ENCODE data around the gene MAST4. TPM values are rescaled to one million over a fixed set of nuclear protein-coding genes. Genes with fewer than 3 reads are reported as not detected.

The MAST4 gene
- total RNA-seq, 2 donors from 2014 or later: 9.5 to 20.8 TPM

- Histone ChIP-seq H3K4me3 (no peak overlapping the region), H3K9ac (ENCODE audit: low read depth in 2 of 2, low read length in 2 of 2) (no peak overlapping the region), H3K36me3 (no peaks in the 10 kb centered on the region), H3K27me3 (no peaks in the 10 kb centered on the region), H3K9me3 (no peaks in the 10 kb centered on the region), H3K4me1 (no peaks in the 10 kb centered on the region), H3K27ac (no peak overlapping the region)
- DNase-seq: no peak
- intact Hi-C loops (cut with DNase I): no loop called here
- TF ChIP-seq, protein P1, sequence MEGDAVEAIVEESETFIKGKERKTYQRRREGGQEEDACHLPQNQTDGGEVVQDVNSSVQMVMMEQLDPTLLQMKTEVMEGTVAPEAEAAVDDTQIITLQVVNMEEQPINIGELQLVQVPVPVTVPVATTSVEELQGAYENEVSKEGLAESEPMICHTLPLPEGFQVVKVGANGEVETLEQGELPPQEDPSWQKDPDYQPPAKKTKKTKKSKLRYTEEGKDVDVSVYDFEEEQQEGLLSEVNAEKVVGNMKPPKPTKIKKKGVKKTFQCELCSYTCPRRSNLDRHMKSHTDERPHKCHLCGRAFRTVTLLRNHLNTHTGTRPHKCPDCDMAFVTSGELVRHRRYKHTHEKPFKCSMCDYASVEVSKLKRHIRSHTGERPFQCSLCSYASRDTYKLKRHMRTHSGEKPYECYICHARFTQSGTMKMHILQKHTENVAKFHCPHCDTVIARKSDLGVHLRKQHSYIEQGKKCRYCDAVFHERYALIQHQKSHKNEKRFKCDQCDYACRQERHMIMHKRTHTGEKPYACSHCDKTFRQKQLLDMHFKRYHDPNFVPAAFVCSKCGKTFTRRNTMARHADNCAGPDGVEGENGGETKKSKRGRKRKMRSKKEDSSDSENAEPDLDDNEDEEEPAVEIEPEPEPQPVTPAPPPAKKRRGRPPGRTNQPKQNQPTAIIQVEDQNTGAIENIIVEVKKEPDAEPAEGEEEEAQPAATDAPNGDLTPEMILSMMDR (IDR thresholded peaks at IDR 0.05): no peak
Observed at GRCh38 chr5:66945389-66946349, 349.5 kb downstream of the MAST4 start.

DNA sequence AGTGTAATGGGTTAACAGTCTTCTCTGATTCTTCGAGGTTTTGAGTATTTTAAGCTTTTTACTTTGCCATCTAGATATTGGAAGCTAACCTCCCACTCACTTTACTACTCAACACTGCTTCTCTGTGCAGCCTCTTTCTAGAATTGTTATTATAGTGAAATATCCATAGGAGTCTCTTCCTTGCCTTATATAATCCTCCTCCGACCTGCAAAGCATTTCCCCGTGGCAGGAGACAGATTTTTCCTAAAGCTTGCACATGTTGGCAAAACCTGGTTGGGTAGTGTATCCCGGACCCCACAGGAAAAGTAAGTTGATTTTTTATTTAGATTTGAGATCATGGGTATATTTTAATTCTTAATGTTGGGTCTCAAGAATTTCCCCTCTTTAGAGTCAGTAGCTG, 351.3 kb downstream of the MAST4 start:
- H3K27ac ChIP-seq: no peak overlapping the region
- TF ChIP-seq, protein P1 (IDR thresholded peaks at IDR 0.05): no peak
- H3K9ac ChIP-seq (ENCODE audit: low read depth in 2 of 2, low read length in 2 of 2): no peak overlapping the region
- H3K36me3 ChIP-seq: no peaks in the 10 kb centered on the region
- H3K4me1 ChIP-seq: no peaks in the 10 kb centered on the region
- no peaks in the 10 kb centered on the region for H3K27me3 ChIP-seq
- DNase-seq: no peak
- no peak overlapping the region for H3K4me3 ChIP-seq
- intact Hi-C loops (cut with DNase I): no loop called here
- no peaks in the 10 kb centered on the region for H3K9me3 ChIP-seq

DNA sequence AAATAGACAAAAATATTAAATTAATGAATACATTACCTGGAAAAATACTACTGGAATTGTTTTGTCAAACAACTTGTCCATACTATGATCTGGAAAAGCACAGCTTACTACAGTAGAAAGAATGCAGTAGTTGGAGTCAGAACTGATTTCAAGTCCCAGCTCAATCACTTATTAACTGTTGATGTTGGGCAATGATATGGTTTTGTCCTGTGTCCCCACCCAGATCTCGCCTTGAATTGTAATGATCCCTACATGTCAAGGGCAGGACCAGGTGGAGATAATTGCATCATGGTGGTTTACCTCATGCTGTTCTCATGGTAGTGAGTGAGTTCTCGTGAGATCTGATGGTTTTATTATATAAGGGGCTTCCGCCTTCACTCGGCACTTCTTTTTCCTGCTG, 352.9 kb downstream of the MAST4 start:
- TF ChIP-seq, protein P1 (IDR thresholded peaks at IDR 0.05): no peak
- Histone ChIP-seq H3K4me1 (no peaks in the 10 kb centered on the region), H3K9me3 (no peaks in the 10 kb centered on the region), H3K27ac (no peak overlapping the region), H3K36me3 (no peaks in the 10 kb centered on the region), H3K9ac (ENCODE audit: low read depth in 2 of 2, low read length in 2 of 2) (no peak overlapping the region), H3K27me3 (no peaks in the 10 kb centered on the region), H3K4me3 (no peak overlapping the region)
- intact Hi-C loops (cut with DNase I): no loop called here
- no peak for DNase-seq

DNA sequence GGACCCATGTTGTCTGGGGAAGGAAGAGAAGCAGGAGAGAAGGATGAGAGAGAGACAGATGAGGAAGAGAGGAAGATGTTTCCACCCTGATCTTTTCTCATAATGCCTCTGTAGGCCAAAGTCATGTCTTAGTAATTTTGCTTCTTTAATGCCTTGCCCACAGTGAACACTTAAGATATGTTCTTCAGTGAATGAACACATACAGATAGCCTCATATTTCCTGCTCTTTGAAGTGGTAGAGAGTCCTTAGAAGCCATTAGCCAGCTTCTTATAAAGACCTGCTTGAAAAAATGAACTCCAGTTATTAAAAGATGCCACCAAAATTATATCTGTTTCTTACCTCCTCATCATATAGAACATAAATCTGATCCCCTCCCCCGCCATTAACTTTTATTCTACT, 356.0 kb downstream of the MAST4 start:
- Histone ChIP-seq H3K27me3 (no peaks in the 10 kb centered on the region), H3K9me3 (no peaks in the 10 kb centered on the region), H3K9ac (ENCODE audit: low read depth in 2 of 2, low read length in 2 of 2) (no peak overlapping the region), H3K36me3 (no peaks in the 10 kb centered on the region), H3K4me1 (no peaks in the 10 kb centered on the region), H3K27ac (no peak overlapping the region), H3K4me3 (no peak overlapping the region)
- TF ChIP-seq, protein P1 (IDR thresholded peaks at IDR 0.05): no peak
- intact Hi-C loops (cut with DNase I): no loop called here
- DNase-seq: no peak

- Histone ChIP-seq H3K36me3 (no peaks in the 10 kb centered on the region), H3K4me3 (no peak overlapping the region), H3K9ac (ENCODE audit: low read depth in 2 of 2, low read length in 2 of 2) (no peak overlapping the region), H3K4me1 (no peaks in the 10 kb centered on the region), H3K27ac (no peak overlapping the region), H3K9me3 (no peaks in the 10 kb centered on the region), H3K27me3 (no peaks in the 10 kb centered on the region)
- TF ChIP-seq, protein P1 (IDR thresholded peaks at IDR 0.05): no peak
- DNase-seq: no peak
- intact Hi-C loops (cut with DNase I): no loop called here
Observed at GRCh38 chr5:66956439-66956838, 360.2 kb downstream of the MAST4 start.
